ENCODE results near the gene PRAMEF4. TPM values are rescaled to one million over a fixed set of nuclear protein-coding genes. Genes with fewer than 3 reads are reported as not detected.
"Not testable (repeated sequence)": the region's sequence is repeated elsewhere in the genome, so short reads cannot be mapped to it uniquely, and the experiment has no call there.

The PRAMEF4 gene
- total and polyA plus RNA-seq, 9 of the 15 experiments (the other 6 are each of a cell fraction or from before 2014, with no cell fraction given), result not detected

DNA sequence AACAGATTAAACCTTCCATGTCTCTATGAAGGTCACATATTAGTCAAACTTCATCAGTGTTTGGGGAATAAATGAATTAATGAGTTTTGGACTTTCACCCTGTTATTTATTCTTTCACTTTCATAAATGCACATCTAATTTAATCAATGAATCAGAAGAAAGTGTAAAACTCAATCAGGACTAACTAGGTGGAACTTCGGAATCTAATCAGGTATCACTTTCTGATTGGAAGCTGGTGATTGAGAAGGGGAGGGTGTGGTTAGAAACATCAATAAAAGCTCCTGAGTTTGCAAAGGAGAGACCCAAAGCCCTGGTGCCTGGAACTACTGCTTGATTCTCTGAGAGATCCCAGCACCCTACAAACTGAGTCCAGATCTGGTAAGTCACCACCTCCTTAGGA, 30.3 kb upstream of the PRAMEF4 start, which contains the start of gene PRAMEF7:
Gene PRAMEF7 (plus strand): TSS at position 301 of the 400 bp plus-strand sequence. CDS start 1,083 bp downstream, outside the sequence.
- POLR2A ChIA-PET; H3K27ac ChIP-seq (ENCODE audit: extremely low read depth, low read depth, low read length); H3K79me2 ChIP-seq (ENCODE audit: control insufficient read depth, insufficient read depth, low read length); in situ Hi-C loops (cut with MboI); H3K4me2 ChIP-seq (ENCODE audit: insufficient read depth, low read length); DNase-seq (ENCODE audit: extremely low read depth in 1 of 4, low spot score in 3 of 4); H2AFZ ChIP-seq (ENCODE audit: low read depth, low read length); ATAC-seq; H3K27me3 ChIP-seq (ENCODE audit: control insufficient read depth in 2 of 2, insufficient read depth in 2 of 2, low read length in 2 of 2); H3K9me3 ChIP-seq (replicated peaks; ENCODE audit: control insufficient read depth, insufficient read depth, low read depth, low read length); CTCF ChIA-PET (ENCODE audit: low intra/inter-chr PET ratio); H3K9ac ChIP-seq (ENCODE audit: insufficient read depth in 1 of 2, low read depth in 2 of 2, low read length in 2 of 2); H3K36me3 ChIP-seq (ENCODE audit: control insufficient read depth, insufficient read depth, low read length); FAIRE-seq; intact Hi-C loops (cut with micrococcal nuclease); H3K9me1 ChIP-seq (ENCODE audit: control insufficient read depth, insufficient read depth, low read length); H3K4me3 ChIP-seq; H4K20me1 ChIP-seq (replicated peaks; ENCODE audit: control insufficient read depth, insufficient read depth, low read length); BruUV-seq (replicated peaks); H3K4me1 ChIP-seq (replicated peaks in 1 of 2; ENCODE audit: control insufficient read depth in 2 of 2, insufficient read depth in 2 of 2, low read length in 2 of 2): not testable (repeated sequence)
- no CpG with 5 or more reads among the region's 1 CpG for WGBS (ENCODE audit: insufficient coverage, low coverage, missing lambda C conversion rate)

DNA sequence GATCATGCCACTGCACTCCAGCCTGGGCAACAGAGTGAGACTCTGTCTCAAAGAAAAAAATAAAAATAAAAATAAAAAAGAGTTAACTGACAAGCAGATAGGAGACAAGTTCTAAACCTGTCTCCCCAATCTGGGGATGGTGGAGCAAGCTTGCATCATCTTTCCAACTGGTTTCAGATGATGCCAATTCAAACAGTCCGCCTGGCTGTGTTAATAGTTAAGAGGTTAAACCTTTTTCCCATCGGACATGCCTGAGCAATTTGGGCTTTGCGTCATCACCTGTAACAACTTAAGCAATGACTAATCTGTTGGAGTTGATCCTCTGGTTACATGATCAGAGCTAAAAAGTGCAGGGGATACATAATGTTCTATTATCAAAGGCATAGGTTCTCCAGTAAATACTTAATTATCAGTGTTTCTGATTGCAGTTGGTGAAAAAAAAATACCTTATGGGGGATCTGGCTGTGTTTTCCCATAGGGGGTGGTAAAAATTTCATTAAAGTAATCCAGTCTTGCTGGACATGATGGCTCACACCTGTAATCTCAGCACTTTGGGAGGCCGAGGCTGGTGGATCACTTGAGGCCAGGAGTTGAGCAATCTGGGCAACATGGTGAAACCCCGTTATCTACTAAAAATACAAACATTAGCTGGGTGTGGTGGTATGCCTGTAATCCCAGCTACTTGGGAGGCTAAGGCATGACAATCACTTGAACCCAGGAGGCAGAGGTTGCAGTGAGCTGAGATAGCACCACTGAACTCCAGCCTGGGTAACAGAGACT, 18.0 kb upstream of the PRAMEF4 start:
- H3K9me3 ChIP-seq (replicated peaks; ENCODE audit: control insufficient read depth, insufficient read depth, low read depth, low read length); H3K4me2 ChIP-seq (ENCODE audit: insufficient read depth, low read length); DNase-seq (ENCODE audit: extremely low read depth in 1 of 4, low spot score in 3 of 4); H3K36me3 ChIP-seq (ENCODE audit: control insufficient read depth, insufficient read depth, low read length); H4K20me1 ChIP-seq (replicated peaks; ENCODE audit: control insufficient read depth, insufficient read depth, low read length); FAIRE-seq; H3K27ac ChIP-seq (ENCODE audit: extremely low read depth, low read depth, low read length); ATAC-seq; H2AFZ ChIP-seq (ENCODE audit: low read depth, low read length); in situ Hi-C loops (cut with MboI); H3K9me1 ChIP-seq (ENCODE audit: control insufficient read depth, insufficient read depth, low read length); H3K4me3 ChIP-seq; H3K79me2 ChIP-seq (ENCODE audit: control insufficient read depth, insufficient read depth, low read length); H3K9ac ChIP-seq (ENCODE audit: insufficient read depth in 1 of 2, low read depth in 2 of 2, low read length in 2 of 2); CTCF ChIA-PET (ENCODE audit: low intra/inter-chr PET ratio); BruUV-seq (replicated peaks); H3K27me3 ChIP-seq (ENCODE audit: control insufficient read depth in 2 of 2, insufficient read depth in 2 of 2, low read length in 2 of 2); POLR2A ChIA-PET; H3K4me1 ChIP-seq (replicated peaks in 1 of 2; ENCODE audit: control insufficient read depth in 2 of 2, insufficient read depth in 2 of 2, low read length in 2 of 2); intact Hi-C loops (cut with micrococcal nuclease): not testable (repeated sequence)
- WGBS (ENCODE audit: insufficient coverage, low coverage, missing lambda C conversion rate), result 0% methylated on average over 2 of the region's 5 CpGs

DNA sequence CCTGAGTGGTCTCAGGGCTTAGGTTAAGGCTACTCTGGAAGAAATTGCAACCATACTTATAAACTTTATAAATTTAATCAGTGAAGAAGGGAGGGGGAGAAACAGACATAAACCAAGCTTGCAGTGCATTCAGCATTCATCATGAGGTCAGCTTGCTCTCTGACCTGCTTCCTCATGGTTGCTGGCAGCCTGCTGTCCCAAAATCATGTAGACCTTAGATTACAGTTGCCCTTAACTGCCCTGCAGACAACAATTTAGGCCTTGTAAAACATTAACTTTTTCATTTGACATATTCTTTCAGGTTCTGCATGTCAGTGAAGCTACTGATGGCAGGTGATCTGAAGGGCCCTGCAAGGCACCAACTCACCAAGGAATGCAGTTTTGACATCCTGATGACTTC, 13.2 kb upstream of the PRAMEF4 start:
- H2AFZ ChIP-seq (ENCODE audit: low read depth, low read length); H3K9me3 ChIP-seq (replicated peaks; ENCODE audit: control insufficient read depth, insufficient read depth, low read depth, low read length); H3K4me3 ChIP-seq; in situ Hi-C loops (cut with MboI); H3K27ac ChIP-seq (ENCODE audit: extremely low read depth, low read depth, low read length); BruUV-seq (replicated peaks); POLR2A ChIA-PET; intact Hi-C loops (cut with micrococcal nuclease); H3K27me3 ChIP-seq (ENCODE audit: control insufficient read depth in 2 of 2, insufficient read depth in 2 of 2, low read length in 2 of 2); DNase-seq (ENCODE audit: extremely low read depth in 1 of 4, low spot score in 3 of 4); H3K9ac ChIP-seq (ENCODE audit: insufficient read depth in 1 of 2, low read depth in 2 of 2, low read length in 2 of 2); H3K4me1 ChIP-seq (replicated peaks in 1 of 2; ENCODE audit: control insufficient read depth in 2 of 2, insufficient read depth in 2 of 2, low read length in 2 of 2); H3K9me1 ChIP-seq (ENCODE audit: control insufficient read depth, insufficient read depth, low read length); ATAC-seq; H3K79me2 ChIP-seq (ENCODE audit: control insufficient read depth, insufficient read depth, low read length); H3K36me3 ChIP-seq (ENCODE audit: control insufficient read depth, insufficient read depth, low read length); CTCF ChIA-PET (ENCODE audit: low intra/inter-chr PET ratio); FAIRE-seq; H3K4me2 ChIP-seq (ENCODE audit: insufficient read depth, low read length); H4K20me1 ChIP-seq (replicated peaks; ENCODE audit: control insufficient read depth, insufficient read depth, low read length): not testable (repeated sequence)

DNA sequence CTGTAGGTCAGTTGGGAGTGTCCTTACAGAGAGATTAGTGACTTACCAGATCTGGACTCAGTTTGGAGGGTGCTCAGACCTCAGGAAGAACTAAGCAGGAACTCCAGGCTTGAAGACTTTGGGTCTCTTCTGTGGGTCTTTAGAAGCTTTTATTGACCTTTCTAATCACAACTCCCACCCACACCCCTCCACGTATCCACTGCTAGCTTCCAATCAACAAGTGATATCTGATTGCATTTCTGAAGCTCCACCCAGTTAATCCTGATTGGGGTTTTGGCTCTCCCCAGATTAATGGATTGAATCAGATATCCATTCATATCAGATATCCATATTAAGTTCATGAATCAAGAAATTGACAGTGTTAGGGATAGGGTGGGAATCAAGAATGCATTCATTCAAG, 12.2 kb upstream of the PRAMEF4 start, which contains the start of gene PRAMEF10:
Gene PRAMEF10 (minus strand): TSS at position 101 of the 400 bp plus-strand sequence. CDS start 2,423 bp downstream, outside the sequence.
- H3K4me3 ChIP-seq; H4K20me1 ChIP-seq (replicated peaks; ENCODE audit: control insufficient read depth, insufficient read depth, low read length); intact Hi-C loops (cut with micrococcal nuclease); H3K4me1 ChIP-seq (replicated peaks in 1 of 2; ENCODE audit: control insufficient read depth in 2 of 2, insufficient read depth in 2 of 2, low read length in 2 of 2); in situ Hi-C loops (cut with MboI); H3K4me2 ChIP-seq (ENCODE audit: insufficient read depth, low read length); H3K27ac ChIP-seq (ENCODE audit: extremely low read depth, low read depth, low read length); CTCF ChIA-PET (ENCODE audit: low intra/inter-chr PET ratio); H3K9me1 ChIP-seq (ENCODE audit: control insufficient read depth, insufficient read depth, low read length); H3K79me2 ChIP-seq (ENCODE audit: control insufficient read depth, insufficient read depth, low read length); H3K9me3 ChIP-seq (replicated peaks; ENCODE audit: control insufficient read depth, insufficient read depth, low read depth, low read length); H3K27me3 ChIP-seq (ENCODE audit: control insufficient read depth in 2 of 2, insufficient read depth in 2 of 2, low read length in 2 of 2); POLR2A ChIA-PET; H3K9ac ChIP-seq (ENCODE audit: insufficient read depth in 1 of 2, low read depth in 2 of 2, low read length in 2 of 2); FAIRE-seq; ATAC-seq; H2AFZ ChIP-seq (ENCODE audit: low read depth, low read length); BruUV-seq (replicated peaks); DNase-seq (ENCODE audit: extremely low read depth in 1 of 4, low spot score in 3 of 4); H3K36me3 ChIP-seq (ENCODE audit: control insufficient read depth, insufficient read depth, low read length): not testable (repeated sequence)
- no CpG with 5 or more reads among the region's 1 CpG for WGBS (ENCODE audit: insufficient coverage, low coverage, missing lambda C conversion rate)

Measured in K562 (cell line).